Myocyte (in vitro differentiated cells): ENCODE measurements around the gene AQP6. TPM values are rescaled to one million over a fixed set of nuclear protein-coding genes. Genes with fewer than 3 reads are reported as not detected.
A peak's percentile ranks its signal among the peaks of the same experiment; 100 is the strongest.

Source experiments
- DNase-seq: peaks from one replicate; pipeline ENCODE4 v3.0.0-alpha.2; 2012; ENCODE audit warnings: low read depth
- polyA plus RNA-seq: library from polyadenylated mRNA; unstranded; fragments of >200 nt; gene quantifications from one replicate; pipeline ENCODE4 v1.2.1, GENCODE V29; 2012; ENCODE audit warnings: missing spikeins
- total RNA-seq: library from RNA; depleted of rRNA; stranded (reverse); fragments of >200 nt; gene quantifications from 2 replicates; pipeline ENCODE4 v1.2.3, GENCODE V29; 2014

Gene AQP6, protein sequence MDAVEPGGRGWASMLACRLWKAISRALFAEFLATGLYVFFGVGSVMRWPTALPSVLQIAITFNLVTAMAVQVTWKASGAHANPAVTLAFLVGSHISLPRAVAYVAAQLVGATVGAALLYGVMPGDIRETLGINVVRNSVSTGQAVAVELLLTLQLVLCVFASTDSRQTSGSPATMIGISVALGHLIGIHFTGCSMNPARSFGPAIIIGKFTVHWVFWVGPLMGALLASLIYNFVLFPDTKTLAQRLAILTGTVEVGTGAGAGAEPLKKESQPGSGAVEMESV
- total RNA-seq = 0.05 TPM in 1 of 2 replicates, not detected in the other
- 0.05 TPM for polyA plus RNA-seq

DNA sequence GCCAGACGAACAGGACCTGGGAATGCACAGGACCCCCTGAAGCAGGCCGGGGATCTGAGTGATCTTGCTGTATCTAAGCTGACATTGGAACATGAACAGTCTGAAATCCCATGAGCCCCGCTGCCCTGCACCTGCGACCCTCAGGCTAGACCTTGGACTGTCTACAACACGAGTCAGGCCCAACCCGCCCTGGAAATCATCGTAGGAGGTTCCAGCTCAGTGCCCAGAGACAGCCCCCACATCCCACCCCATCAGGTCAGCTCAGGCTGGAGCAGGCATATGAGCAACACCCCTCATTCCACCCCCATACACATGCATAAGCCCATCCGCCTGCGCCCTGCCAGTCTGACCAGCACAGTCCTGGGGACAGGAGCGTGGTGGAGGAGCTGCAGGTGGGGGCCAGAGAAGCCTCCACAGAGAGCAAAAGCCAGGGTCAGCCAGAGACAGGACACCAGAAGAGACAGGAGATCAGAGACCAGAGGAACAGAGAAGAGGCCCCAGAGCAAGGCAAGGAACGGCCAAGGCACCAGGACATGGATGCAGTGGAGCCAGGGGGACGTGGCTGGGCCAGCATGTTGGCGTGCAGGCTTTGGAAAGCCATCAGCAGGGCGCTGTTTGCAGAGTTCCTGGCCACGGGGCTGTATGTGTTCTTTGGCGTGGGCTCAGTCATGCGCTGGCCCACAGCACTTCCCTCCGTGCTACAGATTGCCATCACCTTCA is at the start of gene AQP6:
Gene AQP6, plus strand, starts transcription at position 307 of the 720 bp plus-strand sequence. Its CDS starts 227 bp downstream, at position 534.
- no peak for DNase-seq

DNA sequence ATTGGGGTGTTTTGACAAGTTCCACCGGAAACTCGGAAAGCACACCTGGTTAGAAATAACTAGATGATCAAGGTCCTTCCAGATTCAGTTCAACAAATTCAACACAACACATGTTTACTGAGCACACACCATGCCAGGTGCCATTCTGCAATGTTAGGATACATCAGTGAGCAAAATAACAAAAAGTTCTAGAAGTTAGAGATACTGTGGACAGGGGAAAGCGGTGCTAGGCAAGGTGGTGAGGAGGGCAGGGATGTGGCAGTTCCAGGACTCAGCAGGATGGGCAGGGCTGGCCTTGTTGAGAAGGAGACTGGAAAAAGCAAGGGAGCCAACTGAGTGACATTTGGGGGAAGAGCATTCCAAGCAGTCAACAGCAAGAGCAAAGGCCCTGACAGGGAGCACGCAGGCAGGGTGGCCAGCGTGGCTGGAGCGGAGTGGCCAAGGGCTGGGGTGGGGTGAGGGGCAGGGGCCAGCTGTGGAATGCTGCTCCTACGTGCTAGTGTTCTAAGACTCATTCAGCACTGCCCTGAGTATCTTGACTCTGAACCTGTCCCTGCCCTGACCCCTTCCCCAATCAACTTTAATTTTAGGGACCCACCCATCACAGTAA is 49.6 kb upstream of the AQP6 start:
- DNase-seq = no peak

DNA sequence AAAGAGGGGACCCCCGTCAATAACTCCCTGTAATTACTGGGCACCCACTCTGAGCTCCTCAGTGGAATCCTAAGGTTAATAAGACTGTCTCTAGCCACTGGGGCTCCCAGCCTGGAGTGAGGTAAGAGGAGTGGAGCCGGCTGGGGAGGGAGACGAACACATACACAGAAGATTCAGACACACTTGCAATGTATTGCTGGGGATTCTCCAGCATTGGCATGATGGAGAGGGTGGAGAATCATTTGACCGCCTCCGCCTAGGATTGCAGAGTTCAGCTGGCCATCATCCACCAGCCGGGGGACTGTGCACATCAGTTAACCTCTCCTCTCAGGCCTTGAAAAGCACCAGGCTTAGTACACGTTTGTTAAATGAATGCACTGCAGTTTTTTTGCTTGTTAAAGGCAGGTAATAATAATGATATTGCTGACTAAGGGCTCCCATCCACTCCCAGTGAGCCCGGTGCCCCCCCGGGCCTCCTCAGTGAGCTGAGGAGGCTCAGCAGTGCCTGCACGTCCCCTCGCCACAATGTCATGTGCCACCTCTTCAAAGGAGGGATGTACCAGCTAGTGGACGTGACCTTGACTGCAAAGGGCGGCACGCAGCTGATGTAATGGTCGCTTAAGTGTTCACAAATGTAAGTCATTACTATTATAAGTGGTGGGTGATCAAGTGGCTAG is 48.7 kb upstream of the AQP6 start:
- DNase-seq = no peak

DNA sequence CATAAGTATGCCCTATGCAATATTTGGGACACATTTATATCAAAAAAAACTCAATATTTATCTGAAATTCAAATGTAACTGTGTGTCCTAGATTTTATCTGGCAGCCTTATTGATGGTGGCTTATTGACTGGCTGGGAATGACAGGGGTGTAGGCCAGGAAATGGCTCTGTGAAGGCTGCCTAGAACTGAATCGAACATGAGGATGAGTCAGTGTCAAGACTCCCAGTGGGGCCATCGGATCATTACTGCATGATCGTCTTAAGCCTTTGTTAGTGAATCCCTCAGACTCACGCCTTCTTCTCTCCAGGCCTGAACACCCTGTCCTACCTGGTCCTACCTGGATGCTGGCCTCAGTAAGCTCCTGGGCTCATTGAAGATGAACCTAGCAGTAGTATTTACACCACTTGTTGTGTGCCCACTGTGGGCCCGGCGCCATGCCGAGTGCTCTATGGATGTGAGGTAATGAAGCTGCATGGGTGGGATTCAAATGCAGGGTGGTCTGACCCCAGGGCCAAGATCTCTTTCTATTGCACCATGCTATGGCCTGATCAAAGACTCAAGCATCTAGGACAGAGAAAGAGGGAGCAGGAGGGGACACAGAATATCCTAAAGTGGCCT is 48.0 kb upstream of the AQP6 start:
- DNase-seq = no peak

DNA sequence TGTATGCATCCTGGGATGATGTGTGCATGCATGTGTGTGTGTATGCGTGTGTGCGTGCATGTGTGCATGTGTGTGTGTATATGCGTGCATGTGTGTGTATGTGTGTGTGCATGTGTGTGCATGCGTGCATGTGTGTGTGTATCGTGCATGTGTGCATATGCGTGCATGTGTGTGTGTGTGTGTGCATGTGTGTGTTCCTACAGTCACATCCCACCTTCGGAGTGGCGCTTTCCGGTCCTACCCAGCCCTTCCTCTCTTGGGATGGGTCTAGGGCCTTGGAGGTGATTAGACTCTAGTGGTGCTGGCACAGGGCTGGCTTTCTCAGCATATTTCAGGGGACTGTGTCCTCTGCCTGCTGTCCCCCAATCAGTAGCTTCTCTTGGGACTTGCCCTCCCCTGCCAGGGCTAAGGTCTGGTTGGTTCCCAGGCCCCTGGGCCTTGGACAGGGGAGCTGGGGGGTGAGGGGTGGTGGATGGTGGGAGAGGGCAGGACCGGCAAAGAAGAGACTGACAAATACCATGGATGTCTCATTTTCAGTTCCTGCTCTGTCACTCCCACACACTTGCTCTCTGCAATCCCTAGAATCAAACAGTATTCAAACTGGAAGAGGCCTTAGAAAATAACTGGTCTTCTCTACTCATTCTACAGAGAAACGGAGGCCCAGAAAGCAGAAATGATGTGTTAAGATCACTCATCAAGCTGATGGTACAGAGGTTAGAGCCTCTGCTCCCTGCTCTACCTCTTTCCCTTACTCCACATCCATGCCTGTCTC is 47.1 kb upstream of the AQP6 start:
- DNase-seq = no peak

DNA sequence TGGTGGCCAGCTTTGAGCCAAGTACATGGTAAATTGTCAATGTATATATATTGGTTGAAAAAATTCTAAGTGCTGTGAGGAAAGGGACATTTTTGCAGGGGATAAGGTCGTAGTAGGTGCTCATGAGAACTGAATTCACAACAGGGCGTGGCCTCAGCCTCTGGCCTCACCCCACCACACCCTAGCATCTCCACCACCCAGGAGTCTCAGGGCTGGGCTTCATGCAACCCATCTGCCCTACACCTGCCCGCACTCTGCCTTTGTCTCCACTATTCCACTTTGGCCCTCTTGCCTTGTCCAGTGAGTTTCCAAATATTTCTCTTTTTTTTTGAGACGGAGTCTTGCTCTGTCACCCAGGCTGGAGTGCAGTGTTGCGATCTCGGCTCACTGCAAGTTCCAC is 44.3 kb upstream of the AQP6 start:
- DNase-seq = no peak

DNA sequence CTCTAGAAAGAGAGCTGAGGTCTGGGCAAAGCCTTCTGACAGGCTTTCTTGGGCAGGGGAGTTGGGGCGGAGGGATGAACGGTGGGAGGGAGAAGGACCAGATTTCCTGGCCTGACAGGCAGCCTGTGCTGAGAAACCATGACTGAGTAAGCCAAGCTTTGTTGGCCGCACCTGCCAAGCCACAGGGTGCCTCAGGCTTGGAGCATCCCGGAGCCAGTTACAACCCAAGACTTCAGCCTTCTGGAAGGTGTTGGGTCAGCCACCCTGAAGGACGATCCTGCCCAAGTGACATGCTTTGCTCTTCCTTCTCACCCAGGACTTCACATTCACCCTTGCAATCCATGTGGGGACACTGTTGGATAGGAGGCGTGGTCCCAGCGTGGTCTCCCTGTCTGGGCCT is 43.2 kb upstream of the AQP6 start:
- DNase-seq = no peak

DNA sequence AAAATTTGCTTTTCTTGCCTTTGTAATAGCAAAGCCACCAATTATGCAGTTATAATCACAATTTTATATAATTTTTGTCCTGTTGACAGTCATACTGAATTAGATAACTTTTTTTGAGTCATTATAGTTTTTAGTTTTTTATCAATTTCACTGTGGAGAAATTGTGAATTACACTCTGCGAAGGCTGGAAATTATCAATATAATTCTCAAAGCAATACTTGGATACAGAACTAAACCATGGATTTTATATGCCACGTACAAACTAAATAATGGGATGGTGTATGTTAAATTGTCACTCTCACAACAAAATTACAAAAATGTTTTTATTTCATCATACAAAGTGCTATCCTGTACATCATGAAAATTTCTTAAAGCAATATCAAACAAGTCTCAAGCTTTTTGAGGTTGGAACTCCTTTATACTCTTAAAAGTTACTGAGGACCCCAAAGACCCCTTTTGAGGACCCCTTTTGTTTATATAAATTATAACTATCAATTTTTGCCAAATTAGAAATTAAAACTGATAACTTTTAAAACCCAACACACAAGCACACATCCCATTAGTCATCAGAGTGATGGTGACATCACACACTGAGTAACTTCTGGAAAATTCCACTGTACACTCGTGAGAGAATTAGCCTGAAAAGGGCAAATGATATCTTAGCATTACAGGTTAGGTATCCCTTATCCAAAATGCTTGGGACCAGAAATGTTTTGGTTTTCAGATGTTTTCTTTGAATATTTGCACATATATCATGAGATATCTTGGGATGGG is 42.0 kb upstream of the AQP6 start:
- DNase-seq = peak; percentile 46

DNA sequence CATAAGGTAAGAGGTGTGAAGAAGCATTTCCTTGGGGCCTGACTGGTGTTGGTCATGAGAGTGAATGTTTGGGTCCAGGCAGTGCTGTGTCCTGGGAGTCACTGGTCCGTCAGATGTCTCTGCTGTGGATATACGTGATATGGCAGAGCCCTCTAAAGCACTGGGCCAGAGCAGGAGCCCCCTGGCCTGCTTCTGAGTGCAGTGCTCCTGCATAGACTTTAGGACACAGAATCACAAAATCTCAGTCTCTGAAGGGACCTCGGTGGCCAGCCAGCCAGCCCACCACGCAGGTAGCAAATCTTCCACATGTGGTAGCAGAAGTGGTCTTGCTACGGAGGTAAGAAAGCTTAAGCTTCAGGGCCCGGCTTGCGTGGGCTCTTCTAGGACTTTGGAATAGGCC is 40.7 kb upstream of the AQP6 start:
- DNase-seq = no peak

DNA sequence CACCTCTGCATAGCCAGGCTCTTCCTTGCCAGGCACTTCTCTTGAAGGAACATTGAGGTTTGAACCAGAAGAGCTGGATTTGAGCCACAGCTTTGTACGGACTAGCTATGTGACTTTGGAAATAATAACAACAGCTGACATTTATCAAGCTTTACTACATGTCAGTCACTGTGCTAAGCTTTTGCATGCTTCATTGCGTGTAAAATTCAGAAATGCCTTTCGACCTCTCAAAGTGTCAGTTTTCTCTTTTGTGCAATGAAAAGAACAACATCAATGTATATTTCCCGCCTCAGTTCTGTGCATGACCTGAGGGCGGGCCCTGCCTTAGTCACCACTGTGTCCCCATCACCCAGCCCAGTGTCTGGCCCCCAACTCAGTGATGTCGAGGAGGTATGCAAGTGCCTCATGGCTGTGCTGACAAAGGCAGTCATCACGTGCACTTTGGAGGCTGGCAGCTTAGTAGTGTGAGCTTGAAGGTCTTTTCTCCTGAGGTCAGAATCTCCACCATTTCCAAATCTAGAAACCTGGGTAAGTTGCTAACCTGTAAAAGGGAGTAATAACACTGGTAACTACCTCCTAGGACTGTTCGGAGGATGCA is 40.1 kb upstream of the AQP6 start:
- no peak for DNase-seq

DNA sequence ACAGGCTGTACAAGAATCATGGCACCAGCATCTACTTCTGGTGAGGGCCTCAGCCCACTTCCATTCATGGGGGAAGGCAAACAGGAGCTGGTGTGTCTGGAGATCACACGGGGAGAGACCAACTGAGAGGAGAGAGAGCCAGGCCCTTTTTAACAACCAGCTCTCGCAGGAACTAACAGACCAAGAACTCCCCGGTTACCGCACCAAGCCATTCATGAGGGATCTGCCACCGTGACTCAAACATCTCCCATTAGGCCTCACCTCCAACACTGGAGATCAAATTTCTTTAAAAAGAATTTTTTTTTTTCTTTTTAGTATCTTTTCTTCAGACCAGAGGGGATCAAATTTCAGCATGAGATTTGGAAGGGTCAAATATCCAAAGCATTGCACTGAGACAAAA is 39.0 kb upstream of the AQP6 start:
- peak; percentile 65 for DNase-seq

DNA sequence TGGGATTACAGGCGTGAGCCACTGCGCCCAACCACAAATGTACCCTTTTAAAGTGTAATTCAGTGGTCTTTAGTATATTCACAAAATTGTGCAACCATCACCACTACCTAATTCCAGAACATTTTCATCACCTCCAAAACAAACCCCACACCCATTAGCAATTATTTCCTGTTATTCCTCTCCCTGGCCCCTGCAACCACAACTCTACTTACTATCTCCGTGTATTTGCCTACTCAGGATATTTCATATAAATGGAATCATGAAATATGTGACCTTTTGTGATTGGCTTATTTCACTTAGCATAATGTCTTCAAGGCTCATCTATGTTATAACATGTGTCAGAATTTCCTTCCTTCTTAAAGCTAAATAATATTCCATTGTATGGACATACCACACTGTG is 38.2 kb upstream of the AQP6 start:
- no peak for DNase-seq

DNA sequence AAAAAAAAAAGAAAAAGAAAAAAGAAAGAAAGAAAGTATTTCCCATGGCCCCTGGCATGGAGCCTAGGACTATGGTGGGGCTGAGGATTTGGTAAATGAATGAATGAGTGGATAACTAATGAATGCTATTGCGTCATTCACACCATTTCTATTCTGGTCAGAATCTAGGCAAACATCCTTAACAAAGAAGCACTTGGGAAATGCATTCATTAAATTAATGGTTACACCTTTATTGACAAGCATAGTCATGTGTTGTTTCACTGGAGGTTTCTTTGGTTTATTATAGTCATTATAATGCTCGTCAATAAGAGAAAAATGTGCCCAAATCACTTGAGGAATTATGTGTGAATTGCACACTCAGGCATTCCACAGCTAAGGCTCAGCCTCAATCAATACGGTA is 35.8 kb upstream of the AQP6 start:
- DNase-seq = no peak

DNA sequence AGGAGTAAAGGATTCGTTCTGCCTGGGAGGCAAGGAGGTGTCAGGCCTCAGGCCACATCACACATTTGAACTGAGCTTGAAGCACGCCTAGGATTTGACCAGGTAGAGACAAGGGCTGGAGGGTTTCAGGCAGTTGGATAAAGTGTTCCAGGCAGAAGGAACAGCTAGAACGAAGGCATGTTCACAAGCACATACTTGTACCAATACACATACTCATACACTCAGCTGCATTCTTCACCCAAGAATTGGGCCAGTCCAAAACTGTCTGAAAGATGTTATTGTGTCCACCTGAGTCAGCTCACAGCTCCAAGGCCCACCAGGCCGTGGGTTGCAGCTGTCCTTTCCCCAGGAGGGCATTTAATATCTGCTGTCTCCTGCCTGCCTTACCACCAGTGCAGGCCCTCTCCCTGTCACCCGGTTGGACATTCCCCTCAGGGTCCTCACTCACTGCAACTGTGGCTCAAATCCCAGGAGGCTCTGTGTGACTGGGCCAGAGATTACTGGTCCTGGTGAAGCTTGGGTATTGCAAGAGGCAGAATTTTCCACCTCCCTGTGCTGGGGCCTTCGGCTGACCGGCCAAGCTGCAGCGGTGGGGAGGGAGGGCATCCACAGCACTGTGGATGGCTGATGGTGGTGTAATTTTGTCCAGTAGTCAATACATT is 35.0 kb upstream of the AQP6 start:
- peak; percentile 23 for DNase-seq

DNA sequence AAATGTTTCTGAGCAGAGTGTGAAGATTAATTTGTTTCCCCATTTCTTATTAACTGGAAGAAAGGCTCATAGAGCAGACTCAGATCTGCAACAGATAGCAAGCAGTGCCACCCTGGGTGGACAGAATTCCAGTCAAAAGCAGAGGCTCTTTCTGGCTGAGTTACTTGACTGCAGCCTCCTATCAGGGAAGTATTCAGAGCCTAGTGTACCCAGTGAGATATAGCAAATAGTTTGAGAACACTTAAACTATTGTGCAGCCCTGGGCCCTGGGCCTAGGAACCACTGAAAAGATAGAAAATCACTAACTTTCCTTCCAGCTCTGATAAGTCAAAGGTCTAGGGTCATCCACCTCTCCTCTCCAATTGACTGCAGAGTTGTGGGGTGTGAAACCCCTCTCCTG is 33.4 kb upstream of the AQP6 start:
- no peak for DNase-seq

DNA sequence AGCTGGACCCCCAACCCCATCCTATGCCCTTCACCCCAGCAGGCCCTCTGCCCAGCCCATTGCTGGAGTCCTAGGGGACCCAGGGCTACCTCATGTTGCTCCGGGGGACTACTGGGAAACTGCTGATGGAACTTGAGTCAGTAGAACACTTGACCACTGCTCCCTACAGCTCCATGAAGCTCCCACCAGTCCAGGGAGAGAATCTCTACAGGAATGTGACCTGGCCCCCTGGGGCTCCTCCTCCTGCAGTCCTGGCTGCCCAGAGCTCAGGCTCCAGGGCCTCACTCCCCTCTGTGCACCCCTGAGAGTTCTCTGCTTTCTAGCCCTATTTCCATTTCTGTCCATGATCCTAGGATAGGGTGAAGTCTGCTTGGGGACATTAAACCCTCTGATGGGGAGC is 33.0 kb upstream of the AQP6 start:
- DNase-seq = no peak

DNA sequence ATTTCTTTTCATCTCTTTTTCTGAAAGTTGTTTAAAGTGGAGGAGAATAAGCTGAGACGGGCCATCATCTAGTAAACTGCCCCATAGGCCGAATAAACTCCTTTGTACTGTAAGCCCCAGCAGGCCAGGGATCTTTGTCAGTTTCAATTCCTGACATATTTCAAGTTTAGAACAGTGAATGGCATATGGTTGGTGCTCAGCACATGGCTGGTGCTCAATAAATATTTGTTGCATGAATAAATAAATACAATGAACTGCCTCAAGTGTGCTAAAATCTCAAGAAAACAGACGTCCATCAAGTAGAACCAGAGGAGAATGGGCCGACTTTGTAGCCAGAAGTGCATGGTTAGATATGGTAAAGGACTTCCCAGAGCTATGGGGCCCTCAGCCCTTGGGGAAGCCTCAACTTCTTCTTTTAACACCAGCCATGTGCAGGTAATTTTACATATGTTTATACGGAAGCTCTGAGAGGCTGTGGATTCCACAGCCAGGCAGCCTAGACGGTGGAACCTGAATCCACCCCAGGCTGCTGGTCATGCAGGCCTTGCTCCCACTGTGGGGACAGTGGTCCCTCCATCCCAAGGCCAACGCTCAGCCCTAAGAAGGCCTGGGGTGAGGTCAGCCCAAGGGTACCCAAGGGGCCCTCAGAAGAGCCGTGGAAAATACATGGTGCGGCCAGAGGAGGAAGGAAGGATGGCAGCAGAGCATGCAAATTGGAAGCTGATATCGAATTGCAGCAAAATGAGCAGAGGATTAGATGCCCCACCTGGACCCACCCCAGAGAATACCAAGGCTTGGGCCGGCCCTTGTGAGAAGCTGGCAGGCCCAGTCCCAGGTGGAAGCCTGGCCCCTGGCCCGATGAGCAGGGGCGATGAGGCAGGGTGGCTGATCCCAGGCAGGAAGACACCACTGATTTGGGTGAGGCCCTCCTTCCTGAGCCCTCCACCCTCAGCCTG is 30.9 kb upstream of the AQP6 start:
- no peak for DNase-seq

DNA sequence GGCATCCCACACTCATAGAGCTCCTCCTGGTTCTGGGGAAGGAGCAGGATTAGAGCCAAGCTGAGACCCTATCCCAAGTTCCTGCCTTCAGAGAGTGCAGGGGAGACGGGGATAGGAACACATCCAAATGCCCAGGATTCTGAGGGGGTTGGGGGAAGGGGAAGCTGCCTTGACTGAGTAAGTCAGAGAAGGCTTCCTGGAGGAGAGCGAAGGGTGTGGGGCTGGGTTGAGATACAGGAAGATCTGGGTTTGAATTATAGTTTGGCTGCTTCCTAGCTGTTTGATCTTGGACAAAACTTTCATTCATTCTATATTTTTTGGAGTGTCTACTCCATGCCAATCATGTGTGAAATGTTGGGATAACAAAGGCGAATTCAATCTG is 30.2 kb upstream of the AQP6 start:
- DNase-seq = no peak
